Testis (tissue), 2 donors: ENCODE results near the gene COL4A2.

Source experiments
- CTCF ChIP-seq, 3 experiments: fragments of 450-650 bp in 2 of 3; fragments of 200-600 bp in 1 of 3; sonication (generic) in 1 of 3; IDR thresholded peaks; one replicate each; pipeline ENCODE4 v1.5.1; 2016 to 2019; ENCODE audit warnings: antibody characterized with exemption in 3 of 3, mild to moderate bottlenecking in 2 of 3, moderate library complexity in 1 of 3
- POLR2A ChIP-seq: fragments of 450-650 bp; IDR thresholded peaks from one replicate; pipeline ENCODE4 v1.6.1; 2017; ENCODE audit warnings: antibody characterized with exemption, mild to moderate bottlenecking, moderate library complexity

GRCh38 chr13:110276553-110276950 lies 30.5 kb upstream of the COL4A2 start:
- TF ChIP-seq CTCF (IDR thresholded peaks at IDR 0.05) (no peak), POLR2A (no peak)
